ENCODE measurements around the gene ACADS. TPM values are rescaled to one million over a fixed set of nuclear protein-coding genes. Genes with fewer than 3 reads are reported as not detected.

ACADS gene
- polyA plus RNA-seq, 1 donor (not counting 4 experiments of a cell fraction or from before 2014, with no cell fraction given), result 2.2 TPM

DNA sequence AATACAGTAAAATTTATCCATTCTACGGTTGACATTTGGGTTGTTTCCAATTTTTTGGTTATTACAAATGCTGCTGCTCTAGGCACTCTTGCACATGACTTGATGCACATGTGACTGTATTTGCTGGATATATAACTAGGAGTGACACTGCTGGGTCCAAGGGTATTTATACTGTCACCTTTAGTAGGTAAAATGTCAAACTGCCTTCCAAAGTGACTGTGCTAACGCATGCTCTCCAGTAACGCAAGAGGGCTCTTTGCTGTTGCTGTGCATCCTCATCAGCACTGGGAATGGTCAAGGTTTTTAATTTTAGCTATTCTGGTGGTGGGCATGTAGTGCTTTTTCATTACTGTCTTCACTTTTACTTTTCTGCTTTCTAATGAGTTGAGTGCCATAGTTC, 62.3 kb downstream of the ACADS start:
- no peaks in the 10 kb centered on the region for H3K9me3 ChIP-seq (ENCODE audit: control insufficient read depth, low read depth, low read length)
- no peak overlapping the region for H3K4me3 ChIP-seq (ENCODE audit: control insufficient read depth in 2 of 3, extremely low read depth in 1 of 3, insufficient read depth in 2 of 3, low read depth in 1 of 3, low read length in 3 of 3)
- H3K27me3 ChIP-seq (ENCODE audit: control insufficient read depth, extremely low read depth, insufficient read depth, low read length), result no peaks in the 10 kb centered on the region
- H3K9me1 ChIP-seq (ENCODE audit: control insufficient read depth, extremely low read depth, insufficient read depth, low read length), result no peaks in the 10 kb centered on the region
- DNase-seq (ENCODE audit: low read depth, low spot score) (no peak), FAIRE-seq (no peak)
- H3K4me2 ChIP-seq (ENCODE audit: control insufficient read depth, extremely low read depth, insufficient read depth, low read depth, low read length), result no peak overlapping the region
- H3K27ac ChIP-seq (ENCODE audit: control insufficient read depth, insufficient read depth, low read length), result no peak overlapping the region
- no peaks in the 10 kb centered on the region for H3K79me2 ChIP-seq (ENCODE audit: control insufficient read depth, insufficient read depth, low read length)
- no peak overlapping the region for H3K9ac ChIP-seq (ENCODE audit: control insufficient read depth, extremely low read depth, insufficient read depth, low read length)
- dilution Hi-C loops (cut with MboI; ENCODE audit: extremely low pct_ligation_motif_present, low sequenced_read_pairs), result no loop called here
- H3K4me1 ChIP-seq (ENCODE audit: control insufficient read depth, extremely low read depth, insufficient read depth, low read length), result peaks cover 5% of the 10 kb centered on the region
- peaks cover 0 to 7% of the 10 kb centered on the region in 2 experiments for H3K36me3 ChIP-seq (ENCODE audit: control insufficient read depth in 2 of 2, extremely low read depth in 1 of 2, insufficient read depth in 2 of 2, low read length in 2 of 2)
- no peak for TF ChIP-seq EZH2 (IDR thresholded peaks at IDR 0.05; ENCODE audit: low read length)
- TF ChIP-seq, protein P1, sequence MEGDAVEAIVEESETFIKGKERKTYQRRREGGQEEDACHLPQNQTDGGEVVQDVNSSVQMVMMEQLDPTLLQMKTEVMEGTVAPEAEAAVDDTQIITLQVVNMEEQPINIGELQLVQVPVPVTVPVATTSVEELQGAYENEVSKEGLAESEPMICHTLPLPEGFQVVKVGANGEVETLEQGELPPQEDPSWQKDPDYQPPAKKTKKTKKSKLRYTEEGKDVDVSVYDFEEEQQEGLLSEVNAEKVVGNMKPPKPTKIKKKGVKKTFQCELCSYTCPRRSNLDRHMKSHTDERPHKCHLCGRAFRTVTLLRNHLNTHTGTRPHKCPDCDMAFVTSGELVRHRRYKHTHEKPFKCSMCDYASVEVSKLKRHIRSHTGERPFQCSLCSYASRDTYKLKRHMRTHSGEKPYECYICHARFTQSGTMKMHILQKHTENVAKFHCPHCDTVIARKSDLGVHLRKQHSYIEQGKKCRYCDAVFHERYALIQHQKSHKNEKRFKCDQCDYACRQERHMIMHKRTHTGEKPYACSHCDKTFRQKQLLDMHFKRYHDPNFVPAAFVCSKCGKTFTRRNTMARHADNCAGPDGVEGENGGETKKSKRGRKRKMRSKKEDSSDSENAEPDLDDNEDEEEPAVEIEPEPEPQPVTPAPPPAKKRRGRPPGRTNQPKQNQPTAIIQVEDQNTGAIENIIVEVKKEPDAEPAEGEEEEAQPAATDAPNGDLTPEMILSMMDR (optimal IDR thresholded peaks at IDR 0.05 in 1 of 3, IDR thresholded peaks at IDR 0.05 in 1 of 3, conservative IDR thresholded peaks at IDR 0.05 in 1 of 3; ENCODE audit: extremely low read depth in 1 of 3, insufficient read depth in 2 of 3, low read length in 3 of 3), result no peak
- H2AFZ ChIP-seq (ENCODE audit: control insufficient read depth, low read length), result no peak overlapping the region
- H4K20me1 ChIP-seq (ENCODE audit: control insufficient read depth, extremely low read depth, insufficient read depth, low read length), result no peaks in the 10 kb centered on the region

Other genes with a start within 250 kb of the ACADS start
- 636 to 744 TPM (median 716 TPM) in 3 replicates for gene DYNLL1, start 229.7 kb upstream of the ACADS start, polyA plus RNA-seq
- 23.9 to 38.7 TPM (median 27.9 TPM) in 3 replicates for gene COQ5, start 196.7 kb upstream of the ACADS start, polyA plus RNA-seq
- 55.3 to 160 TPM (median 60.3 TPM) in 3 replicates for gene RNF10, start 191.5 kb upstream of the ACADS start, polyA plus RNA-seq
- gene POP5, start 144.4 kb upstream of the ACADS start, polyA plus RNA-seq, result 94.4 to 105 TPM (median 102 TPM) in 3 replicates
- gene CABP1, start 85.2 kb upstream of the ACADS start, polyA plus RNA-seq, result 0.04 TPM in 2 of 3 replicates, not detected in the other
- 38.8 to 65.2 TPM (median 46.7 TPM) in 3 replicates for gene MLEC, start 38.7 kb upstream of the ACADS start, polyA plus RNA-seq
- 22.0 to 22.8 TPM (median 22.1 TPM) in 3 replicates for gene UNC119B, start 15.4 kb upstream of the ACADS start, polyA plus RNA-seq
- 28.3 to 36.9 TPM (median 30.5 TPM) in 3 replicates for gene SPPL3, start 178.5 kb downstream of the ACADS start, polyA plus RNA-seq

All from keratinocyte (primary cell).